Right ventricle myocardium superior (tissue), 1 donor: ENCODE data around the gene SLC2A3. TPM values are rescaled to one million over a fixed set of nuclear protein-coding genes. Genes with fewer than 3 reads are reported as not detected.
"Not testable (repeated sequence)": the region's sequence is repeated elsewhere in the genome, so short reads cannot be mapped to it uniquely, and the experiment has no call there.

ENCODE experiments used
- ATAC-seq: fragments of 200-7000 bp; cut with Tn5 transposase; one replicate; pipeline ENCODE4 v1.9.1; 2020; ENCODE audit warnings: mild to moderate bottlenecking; ENCODE audit not compliant: poor library complexity
- DNase-seq: peaks from one replicate; pipeline ENCODE4 v3.0.0-alpha.2; 2020
- intact Hi-C: fragments of 100-400 bp; cut with DNase I; formaldehyde crosslinking; loops from one replicate; pipeline ENCODE4 v1.11.2; 2022
- long read RNA-seq: library from polyadenylated mRNA; unstranded; transcript quantifications from one replicate; pipeline ENCODE4 v2.0.0, GENCODE V29; 2021
- total RNA-seq: library from RNA; stranded (reverse); fragmentation: NEBNext Ultra II Directional; extraction: Animal tissue kit (Norgen Biotek cat#: 25700); gene quantifications from one replicate; pipeline ENCODE4 v1.2.1, GENCODE V29; 2021
- donor health status: DM: no; HTN: yes; CAD: no; lungs with severe emphysema.

Gene SLC2A3
- 8.8 TPM for total RNA-seq
- long read RNA-seq, partial matches to known transcripts = 0 of 4 reads
- long read RNA-seq, other reads (novel, unspliced or antisense) = 0 of 4 reads

DNA sequence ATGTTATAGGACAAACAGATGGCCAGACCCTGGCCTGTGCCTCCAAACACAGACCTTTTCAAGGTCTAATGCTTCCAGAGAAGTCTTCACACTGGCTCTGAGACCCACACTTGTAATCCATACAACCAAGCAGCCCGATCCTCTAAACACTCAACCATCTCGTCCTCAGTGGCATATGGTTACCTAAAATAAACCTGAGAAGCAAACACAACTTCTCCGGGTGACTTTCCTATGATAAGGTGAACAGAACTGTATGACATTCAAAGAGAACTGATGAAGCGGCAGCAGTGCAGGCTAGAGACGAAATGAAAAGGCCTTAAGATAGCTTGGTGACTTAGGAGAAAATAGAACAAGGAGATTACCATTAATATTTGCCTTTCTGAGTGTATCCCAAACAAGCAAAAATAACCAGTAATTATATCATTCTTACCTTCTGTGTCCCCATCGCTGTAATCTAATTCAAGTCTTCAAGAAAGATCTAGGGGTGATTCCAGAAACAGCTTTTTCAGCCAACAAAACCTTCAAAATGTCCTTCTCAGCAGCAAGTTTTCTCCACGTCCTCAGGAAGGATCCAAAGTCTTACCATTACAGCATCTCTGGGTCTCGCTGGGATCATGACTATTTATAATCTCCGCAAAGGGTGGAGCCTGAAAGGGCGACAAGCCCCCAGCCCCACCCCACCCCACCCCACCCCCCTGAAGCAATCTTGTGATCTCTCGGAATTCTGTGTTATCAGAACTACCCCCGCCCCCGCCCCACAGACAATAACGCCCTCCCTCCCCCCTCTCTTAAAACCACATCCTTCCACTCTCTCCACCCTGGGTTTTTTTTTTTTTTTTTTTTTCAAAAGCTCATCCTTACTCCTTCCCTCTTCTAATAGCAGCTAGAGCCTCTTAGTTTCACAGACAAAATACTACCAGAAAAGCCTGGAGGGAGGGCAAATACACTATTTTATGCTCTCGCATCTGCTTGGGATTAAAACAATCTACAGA is at the start of gene SLC2A3:
SLC2A3 (minus strand) TSS at position 598 of the 992 bp plus-strand sequence; CDS start at position 445, 153 bp downstream.
- intact Hi-C loops = loop anchor here (10.0 kb wide), 1 partner anchor 99 kb away; the partner anchor contains the start of gene FOXJ2
- DNase-seq (no peak), ATAC-seq (peak; percentile 88)

- no peak for DNase-seq
- intact Hi-C loops = no loop called here
- ATAC-seq = no peak
These were observed 48.9 kb upstream of the SLC2A3 start for GRCh38 chr12:7984900-7985299.

DNA sequence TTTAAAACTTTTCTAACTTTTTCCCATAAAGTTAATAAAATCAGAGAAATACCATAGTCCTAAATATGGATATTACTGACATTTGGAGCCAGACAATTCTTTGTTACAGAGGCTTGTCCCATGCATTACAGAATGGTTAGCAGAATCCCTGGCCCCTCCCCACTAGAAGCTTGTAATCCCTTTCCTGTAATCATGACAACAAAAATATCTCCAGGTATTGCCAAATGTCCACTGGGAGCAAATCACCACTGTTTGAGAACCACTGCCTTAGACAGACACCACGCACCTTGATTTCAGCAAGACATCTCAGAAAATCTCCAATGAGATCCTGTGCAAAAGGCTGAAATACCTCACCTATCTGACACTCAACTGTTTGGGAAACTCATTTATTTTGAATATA is 47.5 kb upstream of the SLC2A3 start:
- ATAC-seq, intact Hi-C loops, DNase-seq: not testable (repeated sequence)

DNA sequence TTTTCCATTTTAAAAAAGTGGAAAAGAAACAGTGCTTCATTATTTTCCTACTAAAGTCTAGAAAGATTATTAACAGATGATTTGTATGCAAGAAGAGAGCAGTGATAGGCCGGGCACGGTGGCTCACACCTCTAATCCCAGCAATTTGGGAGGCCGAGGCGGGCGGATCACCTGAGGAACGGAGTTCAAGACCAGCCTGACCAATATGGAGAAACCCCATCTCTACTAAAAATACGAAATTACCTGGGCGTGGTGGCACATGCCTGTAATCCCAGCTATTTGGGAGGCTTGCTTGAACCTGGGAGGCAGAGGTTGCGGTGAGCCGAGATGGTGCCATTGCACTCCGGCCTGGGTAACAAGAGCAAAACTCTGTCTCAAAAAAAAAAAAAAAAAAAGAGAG is 47.0 kb upstream of the SLC2A3 start:
- DNase-seq, ATAC-seq, intact Hi-C loops: not testable (repeated sequence)

- DNase-seq, ATAC-seq, intact Hi-C loops: not testable (repeated sequence)
These were observed 46.3 kb upstream of the SLC2A3 start for GRCh38 chr12:7982332-7982735.

DNA sequence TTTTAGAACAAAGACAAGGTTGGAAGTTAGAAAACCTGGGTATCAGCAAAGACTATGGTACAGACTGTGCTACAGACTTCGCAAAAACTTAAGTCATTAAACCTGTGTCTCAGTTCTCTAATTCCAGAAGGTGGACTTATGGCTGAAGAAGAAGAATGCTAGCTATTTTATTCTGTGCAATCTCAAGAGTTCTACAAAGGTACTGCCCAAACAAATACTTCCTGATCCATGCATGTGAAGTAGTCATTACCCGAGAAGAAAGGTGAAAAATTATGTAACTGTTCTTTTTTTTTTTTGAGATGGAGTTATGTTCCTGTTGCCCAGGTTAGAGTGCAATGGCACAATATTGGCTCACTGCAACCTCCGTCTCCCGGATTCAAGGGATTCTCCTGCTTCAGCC is 45.5 kb upstream of the SLC2A3 start:
- ATAC-seq = no peak
- intact Hi-C loops = no loop called here
- no peak for DNase-seq

- intact Hi-C loops, ATAC-seq, DNase-seq: not testable (repeated sequence)
These were observed 41.6 kb upstream of the SLC2A3 start for GRCh38 chr12:7977351-7978124.

- no peak for ATAC-seq
- no peak for DNase-seq
- intact Hi-C loops = no loop called here
These were observed 37.5 kb upstream of the SLC2A3 start for GRCh38 chr12:7973457-7973825.

- DNase-seq = no peak
- intact Hi-C loops = no loop called here
- ATAC-seq = no peak
These were observed 36.9 kb upstream of the SLC2A3 start for GRCh38 chr12:7972734-7973456.

GRCh38 chr12:7972269-7972668 is 36.3 kb upstream of the SLC2A3 start:
- DNase-seq, intact Hi-C loops, ATAC-seq: not testable (repeated sequence)

- DNase-seq, intact Hi-C loops: not testable (repeated sequence)
- peak; percentile 43 for ATAC-seq
These were observed 35.8 kb upstream of the SLC2A3 start for GRCh38 chr12:7971765-7972164.

- DNase-seq (peak; percentile 94), ATAC-seq (peak; percentile 98)
- intact Hi-C loops = no loop called here
These were observed 34.7 kb upstream of the SLC2A3 start for GRCh38 chr12:7970475-7971252.

DNA sequence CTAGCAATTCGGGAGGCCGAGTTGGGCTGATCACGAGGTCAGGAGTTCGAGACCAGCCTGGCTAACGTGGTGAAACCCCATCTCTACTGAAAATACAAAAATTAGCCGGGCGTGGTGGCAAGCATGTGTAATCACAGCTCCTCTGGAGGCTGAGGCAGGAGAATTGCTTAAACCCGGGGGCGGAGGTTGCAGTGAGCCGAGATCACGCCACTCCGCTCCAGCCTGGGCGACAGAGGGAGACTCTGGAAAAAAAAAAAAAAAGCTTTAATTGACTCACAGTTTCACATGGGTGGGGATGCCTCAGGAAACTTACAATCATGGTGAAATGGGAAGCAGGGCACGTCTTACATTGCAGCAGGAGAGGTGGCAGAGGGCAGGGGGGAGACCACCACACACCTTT is 30.6 kb upstream of the SLC2A3 start:
- DNase-seq (no peak), ATAC-seq (no peak)
- intact Hi-C loops = no loop called here

DNA sequence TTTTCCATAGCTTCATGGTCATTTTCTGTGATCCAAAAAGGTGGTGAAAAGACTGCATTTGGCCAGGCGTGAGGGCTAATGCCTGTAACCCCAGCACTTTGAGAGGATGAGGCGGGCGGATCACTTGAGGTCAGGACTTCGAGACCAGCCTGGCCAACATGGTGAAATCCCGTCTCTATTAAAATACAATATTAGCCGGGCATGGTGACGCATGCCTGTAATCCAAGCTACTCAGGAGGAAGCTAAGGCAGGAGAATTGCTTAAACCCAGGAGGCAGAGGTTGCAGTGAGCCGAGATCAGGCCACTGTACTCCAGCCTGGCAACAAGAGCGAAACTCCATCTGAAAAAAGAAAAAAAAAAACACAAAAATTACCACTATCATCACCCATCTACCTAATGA is 28.7 kb upstream of the SLC2A3 start:
- ATAC-seq, intact Hi-C loops, DNase-seq: not testable (repeated sequence)

- no peak for DNase-seq
- no peak for ATAC-seq
- intact Hi-C loops = no loop called here
These were observed 25.6 kb upstream of the SLC2A3 start for GRCh38 chr12:7961395-7962178.

DNA sequence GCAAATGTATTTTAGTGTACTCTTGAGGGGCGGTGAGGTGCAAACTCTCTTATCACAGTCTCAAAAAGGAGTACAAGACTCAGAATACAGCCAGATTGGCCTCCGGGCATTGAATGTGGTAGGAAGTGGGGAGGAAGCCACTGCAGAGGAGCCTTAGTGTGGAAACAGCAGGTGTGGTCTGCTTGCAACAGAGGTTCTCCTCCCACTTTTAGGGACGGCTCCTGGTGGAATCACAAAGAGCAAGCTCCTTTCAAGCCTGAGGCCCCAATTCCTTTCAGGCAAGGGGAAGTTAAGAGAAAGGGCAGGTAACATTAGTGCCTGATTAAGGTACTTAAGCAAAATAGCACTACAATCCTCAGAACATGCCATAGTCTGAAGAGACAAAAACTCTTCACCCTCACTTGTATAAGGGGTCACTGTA is 23.7 kb upstream of the SLC2A3 start:
- DNase-seq (no peak), ATAC-seq (no peak)
- intact Hi-C loops = no loop called here

DNA sequence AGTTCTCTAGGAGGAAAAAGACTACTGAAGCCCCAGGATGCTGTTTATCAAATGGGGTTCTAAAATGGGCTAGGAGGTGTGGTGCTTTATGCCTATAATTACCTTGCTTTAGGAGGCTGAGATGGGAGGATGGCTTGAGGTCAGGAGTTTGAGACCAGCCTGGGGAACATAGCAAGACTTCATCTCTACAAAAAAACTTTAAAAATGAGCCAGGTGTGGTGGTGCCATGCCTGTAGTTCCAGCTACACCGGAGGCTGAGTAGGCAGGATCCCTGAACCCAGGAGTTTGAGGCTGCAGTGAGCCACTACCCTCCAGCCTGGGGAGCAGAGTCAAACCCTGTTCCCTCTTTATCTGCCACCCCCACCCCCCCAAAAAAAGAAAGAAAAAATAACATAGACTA is 23.3 kb upstream of the SLC2A3 start:
- DNase-seq = no peak
- intact Hi-C loops = no loop called here
- no peak for ATAC-seq
